SK-N-SH (cell line): ENCODE data around the gene CD46.
"Not testable (repeated sequence)": the region's sequence is repeated elsewhere in the genome, so short reads cannot be mapped to it uniquely, and the experiment has no call there.

Experiments used
- CHD2 ChIP-seq: fragments of 150-350 bp; IDR thresholded peaks from 2 replicates; pipeline ENCODE4 v1.6.1; 2018; ENCODE audit warnings: low read length; ENCODE audit not compliant: partially characterized antibody
- CTCF ChIP-seq: fragments of 200-600 bp; sonication (generic); IDR thresholded peaks from 2 replicates; pipeline ENCODE4 v1.6.1; 2017; ENCODE audit warnings: antibody characterized with exemption, mild to moderate bottlenecking, moderate library complexity
- FOSL2 ChIP-seq: IDR thresholded peaks from 2 replicates; pipeline ENCODE4 v1.4.0; 2012; ENCODE audit warnings: low read depth, mild to moderate bottlenecking, moderate library complexity, borderline replicate concordance
- MXI1 ChIP-seq: IDR thresholded peaks from 2 replicates; pipeline ENCODE4 v1.6.1; 2012; ENCODE audit warnings: mild to moderate bottlenecking, low read depth, low read length, improper control_type of control experiment
- NFIC ChIP-seq: IDR thresholded peaks from 2 replicates; pipeline ENCODE4 v1.4.0; 2012; ENCODE audit warnings: borderline replicate concordance
- PBX3 ChIP-seq: IDR thresholded peaks from 2 replicates; pipeline ENCODE4; 2012
- POLR2AphosphoS5 ChIP-seq: IDR thresholded peaks from 2 replicates; pipeline ENCODE4 v1.6.1; 2012; ENCODE audit warnings: low read depth, low read length
- REST ChIP-seq: IDR thresholded peaks from 2 replicates; pipeline ENCODE4 v1.6.1; 2012; ENCODE audit warnings: mild to moderate bottlenecking, low read depth, low read length, moderate library complexity
- SIN3A ChIP-seq: IDR thresholded peaks from 2 replicates; pipeline ENCODE4 v1.6.1; 2012; ENCODE audit warnings: low read depth, mild to moderate bottlenecking, low read length, moderate library complexity, borderline replicate concordance
- SMC3 ChIP-seq: IDR thresholded peaks from 2 replicates; pipeline ENCODE4 v1.6.1; 2012; ENCODE audit warnings: low read depth, low read length, improper control_type of control experiment
- TAF1 ChIP-seq: IDR thresholded peaks from 2 replicates; pipeline ENCODE4 v1.6.1; 2012; ENCODE audit warnings: low read depth, mild to moderate bottlenecking, low read length, moderate library complexity, borderline replicate concordance

GRCh38 chr1:207770514-207770913 is 18.7 kb downstream of the CD46 start:
- TF ChIP-seq SIN3A, MXI1, POLR2AphosphoS5, CTCF, CHD2, NFIC, SMC3, TAF1, PBX3, FOSL2, REST: not testable (repeated sequence)
